G401 (cell line): ENCODE results near the gene VRK2. TPM values are rescaled to one million over a fixed set of nuclear protein-coding genes. Genes with fewer than 3 reads are reported as not detected.

Experiments used
- DNase-seq: peaks from one replicate; pipeline ENCODE4 v3.0.0-alpha.2; 2015; ENCODE audit warnings: low spot score
- in situ Hi-C: cut with HindIII; loops from 2 replicates; pipeline ENCODE4 v1.10.0; 2016; ENCODE audit warnings: low sequenced_read_pairs, mixed read lengths
- total RNA-seq: library from RNA; depleted of rRNA; stranded (reverse); fragments of >200 nt; shearing (Covaris generic); gene quantifications from 2 replicates; pipeline ENCODE4 v1.2.3, GENCODE V29; 2014; rRNA removed

The VRK2 gene
- total RNA-seq, result 16.9 and 20.6 TPM in 2 replicates

GRCh38 chr2:58046585-58047372 is at the start of gene VRK2:
TSS of gene VRK2 (plus strand) at chr2:58046806. CDS start at chr2:58048832, 2,026 bp downstream.
- in situ Hi-C loops, result no loop called here
- peak; percentile 34 for DNase-seq

DNA sequence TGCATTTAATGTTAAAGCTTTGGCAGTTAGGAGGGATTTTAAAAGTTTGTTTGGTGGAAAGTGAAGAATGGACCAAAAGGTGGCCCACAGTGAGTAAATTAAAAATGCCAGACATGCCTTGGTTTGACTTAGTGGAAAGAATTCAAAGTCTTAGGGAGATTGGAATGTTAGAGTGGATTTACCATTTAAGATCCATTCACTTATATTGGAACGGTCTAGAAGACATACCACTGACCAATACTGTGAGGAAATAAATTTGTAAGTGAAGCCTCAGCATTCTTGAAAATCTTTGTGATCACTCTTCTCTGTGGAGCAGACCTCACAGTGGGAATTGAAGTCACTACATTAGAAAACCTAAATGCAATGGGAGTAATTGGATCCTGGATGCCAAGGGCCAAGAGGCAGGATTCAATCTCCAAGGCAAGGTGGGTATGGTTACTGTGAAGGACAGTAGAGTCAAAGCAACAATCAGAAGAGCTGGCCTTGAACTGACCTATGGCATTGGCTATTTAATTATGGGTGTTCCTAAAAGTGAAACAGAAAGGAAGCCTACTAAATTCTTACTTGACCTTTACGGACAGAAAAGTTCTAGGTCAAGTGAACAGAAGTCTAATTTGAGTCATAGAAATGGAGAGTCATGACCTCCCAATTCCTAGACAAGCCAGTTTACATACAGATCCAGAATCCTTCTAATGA is 40.2 kb upstream of the VRK2 start:
- in situ Hi-C loops, result no loop called here
- DNase-seq, result no peak

DNA sequence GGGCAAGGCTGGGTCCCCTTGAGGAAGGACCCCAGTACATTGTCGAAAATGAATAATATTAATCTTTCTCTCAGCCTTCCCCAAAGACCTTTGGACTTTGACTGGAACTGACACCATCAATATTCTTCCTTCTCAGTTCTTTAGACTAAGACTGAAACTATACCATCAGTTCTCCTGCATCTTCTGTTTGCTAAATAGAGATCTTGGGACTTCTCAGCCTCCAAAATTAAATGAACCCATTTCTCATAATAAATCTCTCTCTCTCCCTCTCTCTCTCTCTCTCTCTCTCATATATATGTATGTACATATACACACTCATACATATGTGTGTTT is 39.7 kb upstream of the VRK2 start:
- in situ Hi-C loops, result no loop called here
- no peak for DNase-seq

GRCh38 chr2:58010599-58010998 is 36.0 kb upstream of the VRK2 start:
- DNase-seq, result no peak
- in situ Hi-C loops, result no loop called here

GRCh38 chr2:58019229-58019628 is 27.4 kb upstream of the VRK2 start:
- in situ Hi-C loops, result no loop called here
- DNase-seq, result no peak

GRCh38 chr2:58025150-58025933 is 21.3 kb upstream of the VRK2 start:
- no peak for DNase-seq
- in situ Hi-C loops, result no loop called here

GRCh38 chr2:58027029-58027428 is 19.6 kb upstream of the VRK2 start:
- no peak for DNase-seq
- in situ Hi-C loops, result no loop called here

DNA sequence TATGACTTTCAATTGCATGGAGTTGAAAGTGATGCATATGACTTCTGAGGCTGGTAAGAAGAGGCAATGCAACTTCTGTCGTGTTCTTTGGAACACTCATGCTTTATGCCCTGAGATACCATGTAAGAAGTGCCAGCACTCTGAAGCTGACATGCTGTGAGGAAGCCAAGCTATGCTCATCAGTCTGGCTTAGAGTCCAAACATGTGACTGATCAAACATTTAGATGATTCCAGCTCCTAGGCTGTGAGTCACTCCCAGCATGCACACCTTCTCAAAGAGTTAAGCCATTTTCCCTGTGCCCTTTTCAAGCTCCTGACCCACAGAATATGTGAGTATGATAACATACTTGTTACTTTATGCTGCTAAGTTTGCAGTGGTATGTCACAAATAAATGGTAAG is 15.8 kb upstream of the VRK2 start:
- in situ Hi-C loops, result no loop called here
- no peak for DNase-seq

- in situ Hi-C loops, result no loop called here
- DNase-seq, result no peak
Measured at GRCh38 chr2:58032016-58032763, 14.4 kb upstream of the VRK2 start.

DNA sequence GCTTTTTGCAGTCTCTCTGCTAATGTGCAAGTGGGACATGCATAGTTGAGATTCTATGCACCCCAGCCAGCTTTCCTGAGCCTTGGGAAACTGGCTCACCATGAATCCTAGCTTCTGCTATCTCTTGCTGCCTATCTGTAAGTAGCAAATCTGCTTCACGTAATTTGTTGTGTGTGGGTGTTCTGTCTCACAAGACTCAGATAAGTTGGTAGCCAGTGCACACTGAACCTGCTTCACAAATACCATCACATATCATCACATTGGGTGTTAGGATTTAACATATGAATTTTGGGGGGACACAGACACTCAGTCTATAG is 13.9 kb upstream of the VRK2 start:
- in situ Hi-C loops, result no loop called here
- DNase-seq, result no peak

DNA sequence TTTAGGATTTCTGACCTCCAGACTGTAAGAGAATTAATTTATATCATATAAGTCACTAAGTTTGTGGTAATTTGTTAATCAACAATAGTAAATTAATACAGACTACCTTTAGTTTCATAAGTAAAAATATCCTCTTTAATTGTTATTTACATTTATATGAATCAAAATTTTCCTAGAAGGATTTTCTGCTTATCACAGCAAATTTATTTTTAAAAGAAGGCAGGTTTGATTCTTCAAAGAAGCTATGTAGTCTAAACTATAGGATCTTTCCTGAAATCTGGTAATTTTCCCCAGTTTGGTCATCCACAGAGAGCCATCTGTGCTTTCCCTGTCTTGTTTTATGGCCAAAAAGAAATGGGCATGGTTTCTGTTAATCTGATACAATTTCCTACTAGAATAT is 13.1 kb upstream of the VRK2 start:
- in situ Hi-C loops, result no loop called here
- no peak for DNase-seq

DNA sequence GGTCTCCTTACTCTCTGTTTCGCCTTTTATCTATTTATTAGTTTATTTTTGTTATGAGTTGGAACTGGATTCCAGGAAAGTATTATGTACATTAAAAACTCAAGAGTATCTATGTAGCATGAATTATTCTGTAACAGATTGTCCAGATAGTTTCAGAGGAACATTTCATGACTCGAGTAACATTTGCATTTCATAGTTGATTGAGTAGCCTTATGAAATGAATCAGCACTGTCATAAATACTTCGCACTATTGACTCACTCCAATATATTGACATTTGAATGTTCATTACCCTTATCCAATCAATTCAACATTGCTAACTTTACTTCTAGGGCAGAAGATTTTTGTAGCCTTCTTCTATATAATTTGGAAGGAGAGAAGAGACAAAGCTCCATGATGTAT is 11.3 kb upstream of the VRK2 start:
- in situ Hi-C loops, result no loop called here
- DNase-seq, result no peak

GRCh38 chr2:58039170-58039611 is 7.4 kb upstream of the VRK2 start:
- DNase-seq, result no peak
- in situ Hi-C loops, result no loop called here

DNA sequence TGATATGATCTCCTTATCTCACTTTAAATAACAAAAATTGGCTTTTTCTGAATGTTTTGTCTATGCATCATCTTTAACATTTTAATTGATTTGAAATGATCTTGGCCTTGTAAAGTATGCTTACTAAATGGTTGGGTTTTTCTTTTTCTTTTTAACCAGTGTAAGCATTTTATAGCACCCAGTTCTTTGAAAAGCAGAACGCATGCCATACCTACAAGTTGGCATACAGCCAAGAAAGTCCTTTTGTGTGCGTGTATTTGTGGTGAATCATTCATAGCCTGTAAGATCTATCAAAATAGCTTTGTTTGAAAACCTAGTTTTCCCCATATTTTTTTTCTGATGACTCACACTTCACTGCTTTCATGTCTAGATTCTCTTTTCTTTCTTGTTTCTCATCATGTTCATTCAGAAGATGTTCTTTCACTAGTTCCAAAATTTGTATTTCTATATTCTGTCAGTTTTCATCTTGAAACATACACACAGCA is 4.1 kb upstream of the VRK2 start:
- no peak for DNase-seq
- in situ Hi-C loops, result no loop called here

GRCh38 chr2:58044145-58044544 is 2.5 kb upstream of the VRK2 start:
- no peak for DNase-seq
- in situ Hi-C loops, result no loop called here

DNA sequence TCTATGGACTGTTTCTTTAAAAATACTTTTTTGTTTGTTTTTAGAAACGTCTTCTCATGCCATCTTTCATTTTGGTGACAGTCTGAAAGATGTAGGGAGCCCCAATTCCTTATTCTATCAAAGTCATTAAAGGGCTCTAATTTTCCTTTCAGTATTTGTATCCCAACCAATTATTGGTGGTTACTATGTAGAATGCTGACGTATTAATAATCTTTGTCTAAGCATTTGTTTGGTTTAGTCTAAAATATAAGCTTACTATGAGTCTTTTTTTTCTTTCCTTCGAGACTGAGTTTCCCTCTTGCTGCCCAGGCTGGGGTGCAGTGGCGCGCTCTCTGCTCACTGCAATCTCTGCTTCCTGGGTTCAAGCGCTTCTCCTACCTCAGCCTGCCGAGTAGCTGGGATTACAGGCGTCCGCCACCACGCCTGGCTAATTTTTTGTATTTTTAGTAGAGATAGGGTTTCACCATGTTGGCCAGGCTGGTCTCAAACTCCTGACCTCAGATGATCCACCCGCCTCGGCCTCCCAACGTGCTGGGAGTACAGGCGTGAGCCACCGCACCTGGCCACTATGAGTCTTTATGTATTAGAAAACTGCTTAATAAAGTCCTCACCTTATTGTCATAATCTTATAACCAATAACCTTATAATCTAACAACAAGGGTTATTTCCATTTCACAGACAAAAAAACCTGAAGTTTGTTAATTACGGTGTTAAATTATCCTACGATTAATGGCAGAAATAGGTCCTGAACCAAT is 849 bp upstream of the VRK2 start:
- no peak for DNase-seq
- in situ Hi-C loops, result no loop called here

- in situ Hi-C loops, result no loop called here
Measured at GRCh38 chr2:58046335-58046584, 346 bp upstream of the VRK2 start.

DNA sequence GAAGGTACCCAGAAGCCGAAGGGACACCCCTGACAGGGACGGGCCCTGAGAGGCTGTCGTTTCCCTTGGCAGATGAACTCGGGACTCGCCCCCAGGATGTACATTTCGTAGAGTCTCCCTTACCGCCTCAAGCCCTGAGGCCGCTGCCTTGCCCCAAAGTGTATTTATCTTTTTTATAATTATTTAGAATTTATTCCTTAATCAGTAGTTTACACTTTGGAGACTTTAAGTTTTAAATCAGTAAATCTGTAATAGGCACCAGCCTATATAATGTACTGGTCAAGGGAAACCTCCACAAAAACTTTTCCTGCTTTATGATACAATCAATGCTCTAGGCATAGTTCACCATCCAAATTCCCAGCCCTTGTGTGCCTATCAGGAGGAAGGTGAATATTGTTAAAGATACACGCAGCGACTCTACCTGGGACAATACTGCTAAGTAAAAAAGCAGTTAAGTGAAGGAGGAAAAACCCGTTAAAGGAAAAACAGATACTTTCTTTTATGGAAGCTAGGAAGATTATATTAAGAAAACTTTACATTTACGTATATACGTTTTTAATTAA is 848 bp downstream of the VRK2 start:
- in situ Hi-C loops, result no loop called here
- DNase-seq, result no peak

More at GRCh38 chr2:58046335-58046584, 346 bp upstream of the VRK2 start:
- no peak for DNase-seq

DNA sequence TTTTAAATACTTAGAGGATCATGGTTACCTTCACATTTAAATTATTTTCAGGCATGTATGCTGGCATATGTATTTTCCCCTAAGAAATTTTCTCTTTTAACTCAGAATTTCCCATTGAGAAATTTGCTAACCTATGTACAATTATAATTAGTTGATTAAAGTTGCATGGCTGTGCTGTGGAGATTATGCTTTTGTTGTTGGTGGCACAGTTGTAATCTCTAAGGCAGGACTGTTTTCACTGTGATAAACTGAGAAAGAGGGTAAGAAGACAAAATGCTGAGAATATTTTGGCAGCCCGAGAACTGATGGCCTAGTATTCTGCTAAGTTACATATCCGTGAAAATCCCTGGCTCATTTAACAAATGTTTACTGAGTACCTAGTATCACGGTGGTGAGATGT is 1.4 kb downstream of the VRK2 start:
- in situ Hi-C loops, result no loop called here
- no peak for DNase-seq
